ENCODE data around the gene TMEM217. TPM values are rescaled to one million over a fixed set of nuclear protein-coding genes. Genes with fewer than 3 reads are reported as not detected.
"Not testable (repeated sequence)": the region's sequence is repeated elsewhere in the genome, so short reads cannot be mapped to it uniquely, and the experiment has no call there.

TMEM217 gene
- polyA plus RNA-seq, 1 of the 3 experiments (the other 2 are of a cell fraction), result 1.5 TPM

DNA sequence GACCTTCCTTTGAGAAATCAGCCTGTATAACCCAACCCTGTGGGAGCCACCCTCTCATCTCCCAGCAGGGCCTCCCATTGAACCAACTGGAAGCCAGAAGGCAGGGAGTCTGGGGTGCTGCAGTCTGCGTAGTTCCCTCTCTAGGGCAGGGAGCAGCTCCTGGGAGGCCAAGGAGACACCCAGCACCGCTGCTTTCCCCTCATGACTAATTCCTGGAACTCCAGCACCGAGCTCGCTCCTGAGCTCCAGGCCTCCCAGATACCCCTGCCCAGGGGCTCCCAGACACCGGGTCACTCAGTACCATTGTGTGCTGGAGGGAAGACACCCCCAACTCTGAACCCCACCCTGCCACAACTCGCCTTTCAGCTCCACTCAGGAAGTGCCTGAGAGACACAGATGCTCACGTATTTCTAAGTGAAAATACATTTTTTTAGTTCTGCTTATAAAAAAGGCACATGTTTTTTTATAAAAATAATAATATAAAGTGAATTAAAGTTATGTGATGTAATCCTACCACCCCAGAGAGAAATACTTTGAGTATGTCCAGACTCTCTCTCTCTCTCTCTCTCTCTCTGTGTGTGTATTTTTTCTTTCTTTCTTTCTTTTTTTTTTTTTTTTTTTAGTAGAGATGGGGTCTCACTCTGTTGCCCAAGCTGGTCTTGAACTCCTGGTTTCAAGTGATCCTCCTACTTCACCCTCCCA, 70.5 kb downstream of the TMEM217 start:
- Histone ChIP-seq H3K36me3 (replicated peaks in 1 of 2; ENCODE audit: control insufficient read depth in 1 of 2, insufficient read depth in 2 of 2, low read length in 1 of 2) (no peaks in the 10 kb centered on the region), H3K27me3 (ENCODE audit: insufficient read depth) (no peaks in the 10 kb centered on the region), H3K9me3 (no peaks in the 10 kb centered on the region), H3K4me3 (ENCODE audit: low read depth in 2 of 2, low read length in 1 of 2) (no peak overlapping the region), H3K79me2 (ENCODE audit: insufficient read depth) (no peaks in the 10 kb centered on the region), H4K20me1 (ENCODE audit: insufficient read depth) (no peaks in the 10 kb centered on the region), H3K4me1 (ENCODE audit: control insufficient read depth in 1 of 2, insufficient read depth in 2 of 2, low read depth in 1 of 2, low read length in 1 of 2) (peaks cover 0 to 5% of the 10 kb centered on the region in 2 experiments; a peak in 1 of 4 replicates), H3K27ac (ENCODE audit: low read depth in 2 of 2, low read length in 1 of 2) (no peak overlapping the region), H3K9me2 (no peaks in the 10 kb centered on the region), H3F3A (replicated peaks; ENCODE audit: insufficient read depth) (no peaks in the 10 kb centered on the region), H3K4me2 (no peak overlapping the region), H2AFZ (ENCODE audit: low read depth) (no peak overlapping the region), H3K9ac (no peak overlapping the region)
- 74% methylated on average over 7 of the region's 7 CpGs for WGBS (ENCODE audit: low lambda C conversion rate)
- DNase-seq, result no peak
- POLR2A ChIA-PET, result interaction anchor here (0.7 kb wide), 1 partner anchor 10 kb away, joined by 3 read pairs; no protein-coding TSS in a partner anchor
- CTCF ChIA-PET, result interaction anchor here (1.2 to 5.7 kb wide), 8 partner anchors 12 to 169 kb away, joined by 3 to 26 read pairs (median 6); no protein-coding TSS in a partner anchor
- TF ChIP-seq MXI1 (IDR thresholded peaks at IDR 0.05; ENCODE audit: low read depth, low read length) (no peak), YY1 (IDR thresholded peaks at IDR 0.05; ENCODE audit: low read depth) (no peak), EZH2phosphoT487 (IDR thresholded peaks at IDR 0.05; ENCODE audit: borderline replicate concordance, low read depth) (no peak), NRF1 (IDR thresholded peaks at IDR 0.05; ENCODE audit: low read depth, low read length) (no peak), POLR2AphosphoS5 (IDR thresholded peaks at IDR 0.05; ENCODE audit: low read depth, low read length) (no peak)

DNA sequence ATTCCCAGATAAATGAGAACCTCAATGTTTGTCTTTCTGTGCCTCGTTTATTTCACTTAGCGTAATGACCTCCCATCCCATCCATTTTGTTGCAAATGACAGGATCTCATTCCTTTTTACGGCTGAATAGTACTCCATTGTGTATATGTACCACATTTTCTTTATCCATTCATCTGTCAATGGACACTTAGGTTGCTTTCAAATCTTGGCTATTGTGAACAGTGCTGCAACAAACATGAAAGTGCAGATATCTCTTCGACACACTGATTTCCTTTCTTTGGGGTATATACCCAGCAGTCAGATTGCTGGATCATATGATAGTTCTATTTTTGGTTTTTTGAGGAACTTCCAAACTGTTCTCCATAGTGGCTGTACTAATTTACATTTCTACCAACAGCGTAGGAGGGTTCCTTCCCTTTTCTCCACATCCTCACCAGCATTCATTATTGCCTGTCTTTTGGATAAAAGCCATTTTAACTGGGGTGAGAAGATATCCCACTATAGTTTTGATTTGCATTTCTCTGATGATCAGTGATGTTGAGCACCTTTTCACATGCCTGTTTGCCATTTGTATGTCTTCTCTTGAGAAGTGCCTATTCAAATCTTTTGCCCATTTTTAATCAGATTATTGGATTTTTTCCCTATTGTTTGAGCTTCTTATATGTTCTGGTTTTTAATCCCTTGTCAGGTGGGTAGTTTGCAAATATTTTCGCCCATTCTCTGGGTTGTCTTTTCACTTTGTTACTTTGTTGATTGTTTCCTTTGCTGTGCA, 71.8 kb downstream of the TMEM217 start:
- H3K27ac ChIP-seq (ENCODE audit: low read depth in 2 of 2, low read length in 1 of 2); POLR2A ChIA-PET: not testable (repeated sequence)
- CTCF ChIA-PET, result interaction anchor here (1.2 to 5.7 kb wide), 8 partner anchors 11 to 168 kb away, joined by 3 to 26 read pairs (median 6); no protein-coding TSS in a partner anchor

DNA sequence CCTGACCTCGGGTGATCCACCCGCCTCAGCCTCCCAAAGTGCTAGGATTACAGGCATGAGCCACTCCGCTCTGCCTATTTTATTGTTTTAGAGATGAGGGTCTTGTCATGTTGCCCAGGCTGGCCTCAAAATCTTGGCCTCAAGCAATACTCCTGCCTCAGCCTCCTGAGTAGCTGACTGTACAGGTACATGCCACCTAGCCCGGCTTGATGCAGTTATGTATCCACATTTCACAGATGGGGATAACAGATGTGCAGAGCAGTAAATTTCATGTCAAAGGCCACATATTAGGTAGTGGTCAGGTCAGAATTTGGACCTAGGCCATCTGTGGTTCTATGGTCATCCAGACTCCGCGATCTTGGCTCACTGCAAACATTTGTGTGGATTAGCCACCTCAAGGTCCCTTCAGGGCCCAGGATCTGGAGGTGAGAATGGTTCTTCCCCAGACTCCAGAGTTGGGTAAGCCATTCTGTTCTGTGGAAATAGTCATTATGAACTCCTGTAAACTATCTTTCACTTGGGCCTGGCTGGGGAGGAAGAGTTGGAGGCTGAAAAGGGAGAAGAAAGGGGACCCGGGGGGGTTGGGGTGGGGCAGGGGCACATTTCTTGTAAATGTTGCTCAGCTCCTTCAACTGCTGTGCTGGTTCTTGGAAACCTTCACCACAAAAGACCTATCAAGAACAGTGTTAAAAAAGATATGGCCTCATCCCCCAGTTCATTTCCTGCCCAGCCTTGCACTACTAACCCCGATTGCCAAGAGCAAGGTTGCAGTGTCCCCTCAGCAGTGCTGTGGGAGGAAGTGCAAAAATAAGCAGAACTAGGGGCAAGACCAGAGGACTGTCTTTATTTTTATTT, 75.0 kb downstream of the TMEM217 start:
- Histone ChIP-seq H3K36me3 (replicated peaks in 1 of 2; ENCODE audit: control insufficient read depth in 1 of 2, insufficient read depth in 2 of 2, low read length in 1 of 2) (no peaks in the 10 kb centered on the region), H3F3A (replicated peaks; ENCODE audit: insufficient read depth) (no peaks in the 10 kb centered on the region), H3K27me3 (ENCODE audit: insufficient read depth) (no peaks in the 10 kb centered on the region), H3K4me3 (ENCODE audit: low read depth in 2 of 2, low read length in 1 of 2) (no peak overlapping the region), H3K9ac (no peak overlapping the region), H3K9me3 (no peaks in the 10 kb centered on the region), H3K79me2 (ENCODE audit: insufficient read depth) (no peaks in the 10 kb centered on the region), H3K27ac (ENCODE audit: low read depth in 2 of 2, low read length in 1 of 2) (no peak overlapping the region), H3K9me2 (no peaks in the 10 kb centered on the region), H2AFZ (ENCODE audit: low read depth) (no peak overlapping the region), H3K4me1 (ENCODE audit: control insufficient read depth in 1 of 2, insufficient read depth in 2 of 2, low read depth in 1 of 2, low read length in 1 of 2) (no peaks in the 10 kb centered on the region), H4K20me1 (ENCODE audit: insufficient read depth) (no peaks in the 10 kb centered on the region), H3K4me2 (no peak overlapping the region)
- CTCF ChIA-PET, result interaction anchor here (1.0 to 15.1 kb wide), 8 partner anchors 11 to 165 kb away, joined by 3 to 490 read pairs (median 8); no protein-coding TSS in a partner anchor
- TF ChIP-seq, protein P1, sequence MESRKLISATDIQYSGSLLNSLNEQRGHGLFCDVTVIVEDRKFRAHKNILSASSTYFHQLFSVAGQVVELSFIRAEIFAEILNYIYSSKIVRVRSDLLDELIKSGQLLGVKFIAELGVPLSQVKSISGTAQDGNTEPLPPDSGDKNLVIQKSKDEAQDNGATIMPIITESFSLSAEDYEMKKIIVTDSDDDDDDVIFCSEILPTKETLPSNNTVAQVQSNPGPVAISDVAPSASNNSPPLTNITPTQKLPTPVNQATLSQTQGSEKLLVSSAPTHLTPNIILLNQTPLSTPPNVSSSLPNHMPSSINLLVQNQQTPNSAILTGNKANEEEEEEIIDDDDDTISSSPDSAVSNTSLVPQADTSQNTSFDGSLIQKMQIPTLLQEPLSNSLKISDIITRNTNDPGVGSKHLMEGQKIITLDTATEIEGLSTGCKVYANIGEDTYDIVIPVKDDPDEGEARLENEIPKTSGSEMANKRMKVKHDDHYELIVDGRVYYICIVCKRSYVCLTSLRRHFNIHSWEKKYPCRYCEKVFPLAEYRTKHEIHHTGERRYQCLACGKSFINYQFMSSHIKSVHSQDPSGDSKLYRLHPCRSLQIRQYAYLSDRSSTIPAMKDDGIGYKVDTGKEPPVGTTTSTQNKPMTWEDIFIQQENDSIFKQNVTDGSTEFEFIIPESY (IDR thresholded peaks at IDR 0.05; ENCODE audit: borderline replicate concordance, low read depth), result no peak
- TF ChIP-seq FOXM1 (IDR thresholded peaks at IDR 0.05; ENCODE audit: low read depth), result no peak
- 88% methylated on average over 8 of the region's 8 CpGs for WGBS (ENCODE audit: low lambda C conversion rate)
- DNase-seq, result no peak
- POLR2A ChIA-PET, result no interaction called here

More for the DNA sequence above, 71.8 kb downstream of the TMEM217 start:
- not testable (repeated sequence) for H3K4me3 ChIP-seq (ENCODE audit: low read depth in 2 of 2, low read length in 1 of 2); H3K9ac ChIP-seq; H4K20me1 ChIP-seq (ENCODE audit: insufficient read depth); H3K9me2 ChIP-seq; H2AFZ ChIP-seq (ENCODE audit: low read depth); H3F3A ChIP-seq (replicated peaks; ENCODE audit: insufficient read depth); H3K4me1 ChIP-seq (ENCODE audit: control insufficient read depth in 1 of 2, insufficient read depth in 2 of 2, low read depth in 1 of 2, low read length in 1 of 2); H3K27me3 ChIP-seq (ENCODE audit: insufficient read depth); H3K79me2 ChIP-seq (ENCODE audit: insufficient read depth); H3K36me3 ChIP-seq (replicated peaks in 1 of 2; ENCODE audit: control insufficient read depth in 1 of 2, insufficient read depth in 2 of 2, low read length in 1 of 2); H3K4me2 ChIP-seq; H3K9me3 ChIP-seq; DNase-seq
- WGBS (ENCODE audit: low lambda C conversion rate), result 73% methylated on average over 6 of the region's 6 CpGs

DNA sequence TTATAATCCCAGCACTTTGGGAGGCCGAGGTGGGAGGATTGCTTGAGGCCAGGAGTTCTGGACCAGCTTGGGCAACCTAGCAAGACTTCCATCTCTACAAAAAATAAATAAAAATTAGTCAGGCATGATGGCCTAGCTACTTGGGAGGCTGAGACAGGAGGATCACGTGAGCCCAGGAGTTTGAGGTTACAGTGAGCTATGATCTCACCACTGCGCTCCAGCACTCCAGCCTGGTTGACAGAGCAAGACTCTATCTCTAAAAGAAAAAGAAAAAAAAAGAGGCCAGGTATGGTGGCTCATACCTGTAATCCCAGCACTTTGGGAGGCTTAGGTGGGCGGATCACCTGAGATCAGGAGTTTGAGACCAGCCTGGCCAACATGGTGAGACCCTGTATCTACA, 77.3 kb downstream of the TMEM217 start:
- H3K9me2 ChIP-seq; H3K79me2 ChIP-seq (ENCODE audit: insufficient read depth); H3K9me3 ChIP-seq; H2AFZ ChIP-seq (ENCODE audit: low read depth); H3K27ac ChIP-seq (ENCODE audit: low read depth in 2 of 2, low read length in 1 of 2); POLR2A ChIA-PET; H3K36me3 ChIP-seq (replicated peaks in 1 of 2; ENCODE audit: control insufficient read depth in 1 of 2, insufficient read depth in 2 of 2, low read length in 1 of 2); H3K4me3 ChIP-seq (ENCODE audit: low read depth in 2 of 2, low read length in 1 of 2); H3K9ac ChIP-seq; H4K20me1 ChIP-seq (ENCODE audit: insufficient read depth); DNase-seq; H3F3A ChIP-seq (replicated peaks; ENCODE audit: insufficient read depth); H3K4me1 ChIP-seq (ENCODE audit: control insufficient read depth in 1 of 2, insufficient read depth in 2 of 2, low read depth in 1 of 2, low read length in 1 of 2); H3K27me3 ChIP-seq (ENCODE audit: insufficient read depth); H3K4me2 ChIP-seq: not testable (repeated sequence)
- 92% methylated on average over 4 of the region's 4 CpGs for WGBS (ENCODE audit: low lambda C conversion rate)
- CTCF ChIA-PET, result interaction anchor here (1.0 to 15.1 kb wide), 6 partner anchors 9 to 162 kb away, joined by 3 to 490 read pairs (median 9); no protein-coding TSS in a partner anchor

Measured in SK-N-SH (cell line).